GM12891 (cell line): Measurements from ENCODE around the gene CHRNA3.

Experiments used
- DNase-seq: peaks from one replicate; pipeline ENCODE4 v3.0.0; 2011; ENCODE audit warnings: low spot score; ENCODE audit not compliant: insufficient read length
- FAIRE-seq: peaks from 2 replicates; lab custom pipeline; 2011; peaks lifted over from hg19 to GRCh38; lab: Jason Lieb, UNC
- PAX5 ChIP-seq: IDR thresholded peaks from 2 replicates; pipeline ENCODE4 v1.6.1; 2011; ENCODE audit warnings: low read length, moderate library complexity, mild to moderate bottlenecking; ENCODE audit not compliant: insufficient read depth, severe bottlenecking
- POLR2A ChIP-seq: IDR thresholded peaks from 2 replicates; pipeline ENCODE4 v1.6.1; 2011; ENCODE audit warnings: low read depth, low read length, control low read depth
- POLR2AphosphoS5 ChIP-seq: IDR thresholded peaks from 2 replicates; pipeline ENCODE4 v1.6.1; 2011; ENCODE audit warnings: low read depth, low read length, control low read depth
- POU2F2 ChIP-seq: IDR thresholded peaks from 2 replicates; pipeline ENCODE4 v1.6.1; 2011; ENCODE audit warnings: low read depth, mild to moderate bottlenecking, control low read depth, low read length, moderate library complexity
- SPI1 ChIP-seq: IDR thresholded peaks from 2 replicates; pipeline ENCODE4 v1.6.1; 2011; ENCODE audit warnings: low read depth, low read length, control low read depth
- TAF1 ChIP-seq: IDR thresholded peaks from 2 replicates; pipeline ENCODE4 v1.6.1; 2011; ENCODE audit warnings: low read depth, low read length, control low read depth

Gene CHRNA3

GRCh38 chr15:78629031-78629715, 8.4 kb upstream of the CHRNA3 start:
- TF ChIP-seq TAF1 (no peak), POLR2AphosphoS5 (no peak), PAX5 (no peak), POLR2A (no peak), POU2F2 (no peak), SPI1 (no peak)
- DNase-seq (no peak), FAIRE-seq (no peak)

- no peak for TF ChIP-seq PAX5
- TF ChIP-seq POLR2A = no peak
- TF ChIP-seq POU2F2 = no peak
- no peak for TF ChIP-seq POLR2AphosphoS5
- no peak for TF ChIP-seq SPI1
- TF ChIP-seq TAF1 = no peak
- FAIRE-seq (no peak), DNase-seq (no peak)
These were observed 7.4 kb upstream of the CHRNA3 start for GRCh38 chr15:78628227-78628626.

- FAIRE-seq (no peak), DNase-seq (no peak)
- TF ChIP-seq POLR2A (no peak), SPI1 (no peak), TAF1 (no peak), POU2F2 (no peak), PAX5 (no peak), POLR2AphosphoS5 (no peak)
These were observed 6.6 kb upstream of the CHRNA3 start for GRCh38 chr15:78627348-78627747.

- no peak for DNase-seq
- TF ChIP-seq TAF1 (no peak), POU2F2 (no peak), POLR2AphosphoS5 (no peak), POLR2A (no peak), PAX5 (no peak), SPI1 (no peak)
- FAIRE-seq = no peak
These were observed 5.7 kb upstream of the CHRNA3 start for GRCh38 chr15:78626381-78626995.

GRCh38 chr15:78625606-78626280, 4.9 kb upstream of the CHRNA3 start:
- no peak for DNase-seq
- no peak for TF ChIP-seq POU2F2
- TF ChIP-seq TAF1 = no peak
- no peak for TF ChIP-seq PAX5
- TF ChIP-seq POLR2AphosphoS5 = no peak
- no peak for TF ChIP-seq SPI1
- no peak for TF ChIP-seq POLR2A
- FAIRE-seq = no peak

- no peak for DNase-seq
- TF ChIP-seq TAF1 = no peak
- no peak for TF ChIP-seq POU2F2
- no peak for TF ChIP-seq SPI1
- no peak for TF ChIP-seq POLR2AphosphoS5
- TF ChIP-seq PAX5 = no peak
- TF ChIP-seq POLR2A = no peak
- no peak for FAIRE-seq
These were observed 4.1 kb upstream of the CHRNA3 start for GRCh38 chr15:78624651-78625590.

GRCh38 chr15:78623786-78624497, 3.1 kb upstream of the CHRNA3 start:
- FAIRE-seq (no peak), DNase-seq (no peak)
- TF ChIP-seq POLR2A (no peak), POU2F2 (no peak), TAF1 (no peak), POLR2AphosphoS5 (no peak), SPI1 (no peak), PAX5 (no peak)

GRCh38 chr15:78621810-78622402, 1.1 kb upstream of the CHRNA3 start:
- TF ChIP-seq POLR2AphosphoS5 = no peak
- no peak for TF ChIP-seq PAX5
- no peak for TF ChIP-seq SPI1
- TF ChIP-seq TAF1 = no peak
- no peak for TF ChIP-seq POU2F2
- TF ChIP-seq POLR2A = no peak
- FAIRE-seq (no peak), DNase-seq (no peak)
